Activated CD8-positive, alpha-beta T cell treated with anti-CD3 and anti-CD28 coated beads for 36 hours (primary cell): Measurements from ENCODE around the gene ARHGEF28. TPM values are rescaled to one million over a fixed set of nuclear protein-coding genes. Genes with fewer than 3 reads are reported as not detected.

ENCODE experiments used
- ATAC-seq: fragments of 200-7000 bp; cut with Tn5 transposase; one replicate; pipeline ENCODE4 v1.10.0; 2021; ENCODE audit warnings: mild to moderate bottlenecking, moderate library complexity
- CTCF ChIA-PET: fragments of 350-600 bp; sonication (Branson Sonifier 250); formaldehyde crosslinking; loops from one replicate; lab custom pipeline; 2021; ENCODE audit warnings: antibody characterized with exemption; lab: Charles Lee
- POLR2A ChIA-PET: fragments of 350-600 bp; sonication (Branson Sonifier 250); formaldehyde crosslinking; loops from one replicate; lab custom pipeline; 2021; ENCODE audit warnings: antibody characterized with exemption; lab: Charles Lee
- DNase-seq: peaks from one replicate; pipeline ENCODE4 v3.0.0-alpha.2; 2020
- H3K27ac Mint-ChIP-seq: one replicate; pipeline ENCODE4 v1.8.0; 2021; ENCODE audit warnings: mild to moderate bottlenecking, mixed read lengths
- H3K27me3 Mint-ChIP-seq: one replicate; pipeline ENCODE4 v1.8.0; 2021; ENCODE audit warnings: mixed read lengths
- H3K36me3 Mint-ChIP-seq: one replicate; pipeline ENCODE4 v1.8.0; 2021; ENCODE audit warnings: low read depth, mixed read lengths
- H3K4me1 Mint-ChIP-seq: one replicate; pipeline ENCODE4 v1.8.0; 2021; ENCODE audit warnings: low read depth, mixed read lengths
- H3K4me3 Mint-ChIP-seq: one replicate; pipeline ENCODE4 v1.8.0; 2021; ENCODE audit warnings: mild to moderate bottlenecking, moderate library complexity, mixed read lengths
- H3K9me3 Mint-ChIP-seq: one replicate; pipeline ENCODE4 v1.8.0; 2021; ENCODE audit warnings: mixed read lengths
- CTCF ChIP-seq: fragments of 200-600 bp; IDR thresholded peaks from one replicate; pipeline ENCODE4 v1.8.0; 2022; ENCODE audit warnings: antibody characterized with exemption, mild to moderate bottlenecking
- intact Hi-C: fragments of 100-400 bp; cut with micrococcal nuclease; formaldehyde crosslinking; loops from one replicate; pipeline ENCODE4 v1.10.0; 2022
- total RNA-seq, 2 experiments: library from RNA; stranded (reverse); gene quantifications; one replicate each; pipeline ENCODE4 v1.2.3, GENCODE V29; 2021

Gene ARHGEF28
- total RNA-seq, 2 experiments from 2014 or later: 0.05 TPM; not detected in 1

GRCh38 chr5:73896097-73896496, 270.1 kb downstream of the ARHGEF28 start:
- H3K9me3 Mint-ChIP-seq: no peaks in the 10 kb centered on the region
- DNase-seq: no peak
- H3K36me3 Mint-ChIP-seq: no peaks in the 10 kb centered on the region
- H3K27me3 Mint-ChIP-seq: peaks cover 17% of the 10 kb centered on the region
- CTCF ChIA-PET: no interaction called here
- H3K4me3 Mint-ChIP-seq: no peak overlapping the region
- intact Hi-C loops: no loop called here
- POLR2A ChIA-PET: no interaction called here
- H3K4me1 Mint-ChIP-seq: no peaks in the 10 kb centered on the region
- no peak overlapping the region for H3K27ac Mint-ChIP-seq
- TF ChIP-seq CTCF: no peak
- no peak for ATAC-seq

DNA sequence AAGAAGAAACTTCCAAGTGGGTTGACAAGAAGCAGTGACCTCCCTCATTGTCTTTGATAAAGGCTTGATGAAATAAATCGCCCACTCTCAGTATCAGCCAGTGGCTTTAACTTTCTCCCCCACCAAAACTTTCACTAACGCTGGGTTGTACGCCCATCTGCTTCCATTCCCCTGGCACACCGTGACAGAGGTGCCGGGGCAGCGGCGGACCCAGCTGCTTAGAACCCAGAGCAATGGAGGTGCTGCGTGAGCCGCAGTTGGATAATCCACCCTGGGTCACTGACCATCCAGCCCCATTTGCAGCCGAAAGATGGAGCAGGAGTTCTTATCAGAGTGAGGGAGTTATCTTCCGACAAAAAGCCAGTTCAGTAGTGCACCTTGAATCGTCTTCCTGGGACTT, 270.7 kb downstream of the ARHGEF28 start:
- ChIA-PET POLR2A (no interaction called here), CTCF (no interaction called here)
- intact Hi-C loops: no loop called here
- ATAC-seq: no peak
- TF ChIP-seq CTCF: no peak
- H3K27me3 Mint-ChIP-seq: peaks cover 19% of the 10 kb centered on the region
- no peak overlapping the region for H3K27ac Mint-ChIP-seq
- DNase-seq: no peak
- no peaks in the 10 kb centered on the region for H3K9me3 Mint-ChIP-seq
- no peaks in the 10 kb centered on the region for H3K36me3 Mint-ChIP-seq
- no peak overlapping the region for H3K4me3 Mint-ChIP-seq
- no peaks in the 10 kb centered on the region for H3K4me1 Mint-ChIP-seq

- ChIA-PET CTCF (no interaction called here), POLR2A (interaction anchor here (0.7 kb wide), 1 partner anchor 475 kb away, joined by 3 read pairs; no protein-coding TSS in a partner anchor)
- DNase-seq: no peak
- Mint-ChIP-seq H3K4me1 (no peaks in the 10 kb centered on the region), H3K4me3 (no peak overlapping the region), H3K27me3 (peaks cover 19% of the 10 kb centered on the region), H3K27ac (no peak overlapping the region), H3K9me3 (no peaks in the 10 kb centered on the region), H3K36me3 (no peaks in the 10 kb centered on the region)
- no peak for TF ChIP-seq CTCF
- ATAC-seq: no peak
- intact Hi-C loops: no loop called here
Observed at GRCh38 chr5:73897893-73898292, 271.9 kb downstream of the ARHGEF28 start.

DNA sequence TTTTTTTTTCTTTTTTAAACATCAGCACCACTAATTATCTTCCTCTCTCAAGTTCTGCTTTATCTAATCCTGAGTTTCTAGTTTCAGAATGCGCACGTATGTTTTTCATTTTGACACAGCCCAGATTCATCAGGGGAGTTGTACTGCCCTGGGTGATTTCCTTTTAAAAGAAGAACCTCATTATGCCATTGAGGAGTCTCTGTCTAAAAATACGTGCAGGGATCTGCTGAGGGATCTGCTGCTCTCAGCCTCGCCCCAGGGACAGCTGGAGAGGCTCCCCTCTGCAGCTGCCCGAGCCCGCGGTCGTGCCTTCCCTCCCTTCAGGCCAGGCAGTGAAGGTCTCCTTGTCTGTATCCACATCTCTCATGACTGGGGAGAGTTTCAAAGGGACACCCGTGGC, 273.1 kb downstream of the ARHGEF28 start:
- Mint-ChIP-seq H3K4me3 (no peak overlapping the region), H3K9me3 (no peaks in the 10 kb centered on the region), H3K27ac (no peak overlapping the region), H3K36me3 (no peaks in the 10 kb centered on the region), H3K4me1 (no peaks in the 10 kb centered on the region), H3K27me3 (peaks cover 19% of the 10 kb centered on the region)
- DNase-seq: no peak
- intact Hi-C loops: no loop called here
- ATAC-seq: peak; percentile 37
- no peak for TF ChIP-seq CTCF
- ChIA-PET POLR2A (interaction anchor here (0.6 kb wide), 1 partner anchor 9 kb away, joined by 3 read pairs; no protein-coding TSS in a partner anchor), CTCF (interaction anchor here (0.8 to 0.9 kb wide), 2 partner anchors 10 to 750 kb away, joined by 3 to 4 read pairs; no protein-coding TSS in a partner anchor)

DNA sequence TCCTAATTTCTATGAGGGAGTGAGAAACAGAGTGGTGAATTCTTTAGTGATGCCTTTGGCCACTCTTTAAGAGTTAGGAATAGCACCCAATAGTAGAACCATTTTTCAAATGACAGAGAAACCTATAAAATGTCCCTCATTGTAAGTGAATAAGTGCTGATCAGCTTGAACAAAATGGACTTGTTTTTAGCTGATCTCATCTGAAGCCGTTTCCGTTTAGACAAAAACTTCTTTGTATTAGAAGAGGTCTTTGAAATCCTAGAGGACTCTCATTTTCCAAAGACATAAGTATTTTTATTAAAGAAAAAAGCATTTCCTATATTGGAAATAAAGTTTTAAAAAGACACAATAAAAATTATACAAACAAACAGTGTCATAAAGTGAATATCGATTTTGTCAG, 273.9 kb downstream of the ARHGEF28 start:
- H3K4me1 Mint-ChIP-seq: no peaks in the 10 kb centered on the region
- H3K4me3 Mint-ChIP-seq: no peak overlapping the region
- CTCF ChIA-PET: interaction anchor here (0.9 kb wide), 1 partner anchor 749 kb away, joined by 4 read pairs; no protein-coding TSS in a partner anchor
- H3K27me3 Mint-ChIP-seq: peaks cover 19% of the 10 kb centered on the region
- H3K9me3 Mint-ChIP-seq: no peaks in the 10 kb centered on the region
- no peak overlapping the region for H3K27ac Mint-ChIP-seq
- TF ChIP-seq CTCF: no peak
- ATAC-seq (no peak), DNase-seq (no peak)
- POLR2A ChIA-PET: no interaction called here
- no peaks in the 10 kb centered on the region for H3K36me3 Mint-ChIP-seq
- intact Hi-C loops: no loop called here
